GM12865 (cell line): Measurements from ENCODE around the gene SH2D5.
A peak's percentile ranks its signal among the peaks of the same experiment; 100 is the strongest.

Experiments used
- DNase-seq: peaks from one replicate; pipeline ENCODE4 v3.0.0; 2010; ENCODE audit warnings: low read depth
- H3K4me3 ChIP-seq: 2 replicates; pipeline ENCODE4 v1.5.1; 2011; ENCODE audit warnings: mild to moderate bottlenecking, low read depth, low read length, control low read depth
- CTCF ChIP-seq: IDR thresholded peaks from 2 replicates; pipeline ENCODE4 v1.5.1; 2011; ENCODE audit warnings: low read length, control low read depth, low read depth, inconsistent platforms; ENCODE audit not compliant: insufficient read depth; ENCODE audit errors: missing control alignments

Gene SH2D5

GRCh38 chr1:20705203-20705755 lies 27.2 kb downstream of the SH2D5 start:
- no peak for TF ChIP-seq CTCF
- no peak for DNase-seq
- no peak overlapping the region for H3K4me3 ChIP-seq

- no peak for TF ChIP-seq CTCF
- DNase-seq = no peak
- no peak overlapping the region for H3K4me3 ChIP-seq
These were observed 27.9 kb downstream of the SH2D5 start for GRCh38 chr1:20704390-20705202.

- DNase-seq = no peak
- TF ChIP-seq CTCF = no peak
These were observed 29.3 kb downstream of the SH2D5 start for GRCh38 chr1:20703124-20703756.

GRCh38 chr1:20702416-20702815 lies 30.1 kb downstream of the SH2D5 start:
- H3K4me3 ChIP-seq = no peak overlapping the region
- no peak for DNase-seq
- TF ChIP-seq CTCF = peak; percentile 31

More at GRCh38 chr1:20703124-20703756, 29.3 kb downstream of the SH2D5 start:
- H3K4me3 ChIP-seq = no peak overlapping the region

GRCh38 chr1:20701847-20702246 lies 30.7 kb downstream of the SH2D5 start:
- TF ChIP-seq CTCF = no peak
- no peak for DNase-seq

GRCh38 chr1:20701446-20701845 lies 31.1 kb downstream of the SH2D5 start:
- no peak for DNase-seq
- no peak overlapping the region for H3K4me3 ChIP-seq
- no peak for TF ChIP-seq CTCF

More at GRCh38 chr1:20701847-20702246, 30.7 kb downstream of the SH2D5 start:
- no peak overlapping the region for H3K4me3 ChIP-seq
